Measurements from ENCODE around the gene OGDH.

DNA sequence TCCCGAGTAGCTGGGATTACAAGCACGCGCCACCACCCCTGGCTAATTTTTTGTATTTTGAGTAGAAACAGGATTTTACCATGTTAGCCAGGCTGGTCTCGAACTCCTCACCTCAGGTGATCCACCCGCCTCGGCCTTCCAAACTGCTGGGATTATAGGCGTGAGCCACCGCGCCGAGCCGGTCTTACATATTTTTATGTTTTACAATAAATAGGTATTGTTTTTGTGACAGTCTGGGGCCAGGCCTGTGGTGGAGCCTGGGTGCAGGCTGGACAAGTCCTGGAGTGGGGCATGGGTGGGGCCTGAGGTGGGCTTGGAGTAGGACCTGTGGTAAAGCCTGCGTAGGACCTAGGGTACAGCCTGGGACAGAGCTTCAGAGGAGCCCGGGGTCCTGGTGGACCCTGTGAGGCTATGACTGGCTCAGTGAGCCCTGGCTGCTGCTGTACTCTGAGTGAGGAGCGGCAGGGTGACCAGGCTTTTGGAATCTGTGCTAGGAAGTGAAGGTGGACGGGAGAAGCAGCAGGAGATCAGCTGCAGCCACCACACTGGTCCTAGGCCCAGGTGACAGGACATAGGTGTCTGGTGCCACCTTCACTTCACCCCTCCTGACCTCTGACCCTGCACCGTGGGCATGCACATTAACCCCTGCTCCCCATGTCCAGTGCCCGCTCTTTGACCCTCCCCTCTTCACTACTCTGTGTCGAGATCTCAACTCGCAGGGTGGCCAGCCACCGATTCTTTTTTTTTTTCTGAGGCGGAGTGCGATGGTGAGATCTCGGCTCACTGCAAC, 132.6 kb downstream of the OGDH start:
- TF ChIP-seq POLR2A (IDR thresholded peaks at IDR 0.05) = no peak
- TF ChIP-seq, protein P1, sequence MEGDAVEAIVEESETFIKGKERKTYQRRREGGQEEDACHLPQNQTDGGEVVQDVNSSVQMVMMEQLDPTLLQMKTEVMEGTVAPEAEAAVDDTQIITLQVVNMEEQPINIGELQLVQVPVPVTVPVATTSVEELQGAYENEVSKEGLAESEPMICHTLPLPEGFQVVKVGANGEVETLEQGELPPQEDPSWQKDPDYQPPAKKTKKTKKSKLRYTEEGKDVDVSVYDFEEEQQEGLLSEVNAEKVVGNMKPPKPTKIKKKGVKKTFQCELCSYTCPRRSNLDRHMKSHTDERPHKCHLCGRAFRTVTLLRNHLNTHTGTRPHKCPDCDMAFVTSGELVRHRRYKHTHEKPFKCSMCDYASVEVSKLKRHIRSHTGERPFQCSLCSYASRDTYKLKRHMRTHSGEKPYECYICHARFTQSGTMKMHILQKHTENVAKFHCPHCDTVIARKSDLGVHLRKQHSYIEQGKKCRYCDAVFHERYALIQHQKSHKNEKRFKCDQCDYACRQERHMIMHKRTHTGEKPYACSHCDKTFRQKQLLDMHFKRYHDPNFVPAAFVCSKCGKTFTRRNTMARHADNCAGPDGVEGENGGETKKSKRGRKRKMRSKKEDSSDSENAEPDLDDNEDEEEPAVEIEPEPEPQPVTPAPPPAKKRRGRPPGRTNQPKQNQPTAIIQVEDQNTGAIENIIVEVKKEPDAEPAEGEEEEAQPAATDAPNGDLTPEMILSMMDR (IDR thresholded peaks at IDR 0.05) = no peak
